Measurements from ENCODE around the gene CDKAL1. TPM values are rescaled to one million over a fixed set of nuclear protein-coding genes. Genes with fewer than 3 reads are reported as not detected.

Gene CDKAL1
- total and polyA plus RNA-seq, 10 of the 15 experiments (the other 5 are each of a cell fraction or from before 2014, with no cell fraction given), result 10.7 to 26.9 (median 17.3) TPM

GRCh38 chr6:21264288-21265033 is 730.2 kb downstream of the CDKAL1 start (continued):
- no peak for TF ChIP-seq TAF1 (IDR thresholded peaks at IDR 0.05; ENCODE audit: borderline replicate concordance, low read depth, low read length)
- no peak for TF ChIP-seq CHD4 (IDR thresholded peaks at IDR 0.05)
- TF ChIP-seq MTA2 (IDR thresholded peaks at IDR 0.05; ENCODE audit: low read depth), result peak; percentile 64; the same call in 1 of the 2 replicates
- no peak for TF ChIP-seq SMAD5 (IDR thresholded peaks at IDR 0.05; ENCODE audit: low read depth)
- 0 out of 2 replicates have a peak, but pooled peaks have one; percentile 7 for TF ChIP-seq NBN (IDR thresholded peaks at IDR 0.05)
- no peak for TF ChIP-seq GABPA (IDR thresholded peaks at IDR 0.05; ENCODE audit: low read depth)
- TF ChIP-seq ETV6 (conservative IDR thresholded peaks at IDR 0.05 in 1 of 2, IDR thresholded peaks at IDR 0.05 in 1 of 2; ENCODE audit: borderline replicate concordance in 1 of 2, low read depth in 1 of 2), result no peak; a peak in 1 of 4 replicates
- no peak for TF ChIP-seq MLLT1 (IDR thresholded peaks at IDR 0.05)
- TF ChIP-seq, protein P1, sequence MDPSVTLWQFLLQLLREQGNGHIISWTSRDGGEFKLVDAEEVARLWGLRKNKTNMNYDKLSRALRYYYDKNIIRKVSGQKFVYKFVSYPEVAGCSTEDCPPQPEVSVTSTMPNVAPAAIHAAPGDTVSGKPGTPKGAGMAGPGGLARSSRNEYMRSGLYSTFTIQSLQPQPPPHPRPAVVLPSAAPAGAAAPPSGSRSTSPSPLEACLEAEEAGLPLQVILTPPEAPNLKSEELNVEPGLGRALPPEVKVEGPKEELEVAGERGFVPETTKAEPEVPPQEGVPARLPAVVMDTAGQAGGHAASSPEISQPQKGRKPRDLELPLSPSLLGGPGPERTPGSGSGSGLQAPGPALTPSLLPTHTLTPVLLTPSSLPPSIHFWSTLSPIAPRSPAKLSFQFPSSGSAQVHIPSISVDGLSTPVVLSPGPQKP (IDR thresholded peaks at IDR 0.05; ENCODE audit: low read depth, low read length), result no peak
- no peak for TF ChIP-seq E4F1 (IDR thresholded peaks at IDR 0.05; ENCODE audit: borderline replicate concordance, partially characterized antibody)
- no peak for TF ChIP-seq ZNF217 (IDR thresholded peaks at IDR 0.05)
- 0 out of 2 replicates have a peak, but pooled peaks have one; percentile 14 for TF ChIP-seq RAD51 (IDR thresholded peaks at IDR 0.05)
- no peak for TF ChIP-seq SKIL (IDR thresholded peaks at IDR 0.05; ENCODE audit: low read depth, poor library complexity, severe bottlenecking)
- TF ChIP-seq RFX5 (IDR thresholded peaks at IDR 0.05; ENCODE audit: low read depth, low read length), result no peak
- TF ChIP-seq, protein P2, sequence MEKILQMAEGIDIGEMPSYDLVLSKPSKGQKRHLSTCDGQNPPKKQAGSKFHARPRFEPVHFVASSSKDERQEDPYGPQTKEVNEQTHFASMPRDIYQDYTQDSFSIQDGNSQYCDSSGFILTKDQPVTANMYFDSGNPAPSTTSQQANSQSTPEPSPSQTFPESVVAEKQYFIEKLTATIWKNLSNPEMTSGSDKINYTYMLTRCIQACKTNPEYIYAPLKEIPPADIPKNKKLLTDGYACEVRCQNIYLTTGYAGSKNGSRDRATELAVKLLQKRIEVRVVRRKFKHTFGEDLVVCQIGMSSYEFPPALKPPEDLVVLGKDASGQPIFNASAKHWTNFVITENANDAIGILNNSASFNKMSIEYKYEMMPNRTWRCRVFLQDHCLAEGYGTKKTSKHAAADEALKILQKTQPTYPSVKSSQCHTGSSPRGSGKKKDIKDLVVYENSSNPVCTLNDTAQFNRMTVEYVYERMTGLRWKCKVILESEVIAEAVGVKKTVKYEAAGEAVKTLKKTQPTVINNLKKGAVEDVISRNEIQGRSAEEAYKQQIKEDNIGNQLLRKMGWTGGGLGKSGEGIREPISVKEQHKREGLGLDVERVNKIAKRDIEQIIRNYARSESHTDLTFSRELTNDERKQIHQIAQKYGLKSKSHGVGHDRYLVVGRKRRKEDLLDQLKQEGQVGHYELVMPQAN (conservative IDR thresholded peaks at IDR 0.05), result no peak
- no peak for TF ChIP-seq MEF2A (IDR thresholded peaks at IDR 0.05; ENCODE audit: insufficient read depth, low read depth, low read length)
- no peak for TF ChIP-seq HDAC6 (IDR thresholded peaks at IDR 0.05; ENCODE audit: unreplicated experiment)
